ENCODE measurements around the gene TAC3. TPM values are rescaled to one million over a fixed set of nuclear protein-coding genes. Genes with fewer than 3 reads are reported as not detected.

TAC3 gene
- total and polyA plus RNA-seq, 2 donors from 2014 or later = not detected

DNA sequence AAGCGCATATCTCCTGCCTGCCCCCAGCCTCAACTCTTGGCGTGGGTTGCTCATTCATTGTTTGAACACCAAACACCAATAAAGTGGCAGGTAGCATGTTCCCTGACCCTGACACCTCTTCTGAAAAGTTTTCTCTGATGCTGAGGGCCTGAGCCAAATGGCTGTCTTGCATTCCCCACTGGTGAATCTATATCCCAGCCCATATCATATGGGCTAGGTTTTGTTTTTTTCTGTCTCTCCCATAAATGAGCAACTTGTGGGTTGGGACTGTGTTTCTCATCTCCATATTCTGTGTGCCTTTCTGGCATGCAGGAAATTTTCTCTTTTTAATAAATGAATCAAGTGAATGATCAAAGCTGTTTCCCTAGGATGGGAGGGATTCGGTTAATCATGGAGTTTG lies 28.6 kb upstream of the TAC3 start:
- Histone ChIP-seq H3K9me3 (ENCODE audit: control insufficient read depth in 2 of 3, insufficient read depth in 1 of 3, low read length in 3 of 3) (no peaks in the 10 kb centered on the region), H3K36me3 (ENCODE audit: control insufficient read depth in 2 of 3, insufficient read depth in 3 of 3, low read length in 3 of 3) (no peaks in the 10 kb centered on the region), H3K4me3 (ENCODE audit: low read length in 3 of 3) (no peak overlapping the region), H3K4me1 (ENCODE audit: control insufficient read depth in 2 of 3, insufficient read depth in 2 of 3, low read depth in 1 of 3, low read length in 3 of 3) (no peaks in the 10 kb centered on the region), H3K27me3 (ENCODE audit: control insufficient read depth, insufficient read depth, low read length) (no peaks in the 10 kb centered on the region), H3K27ac (ENCODE audit: low read depth in 2 of 2, low read length in 2 of 2) (no peak overlapping the region), H3K9ac (ENCODE audit: low read length in 3 of 3) (no peak overlapping the region)
- DNase-seq (no peak), FAIRE-seq (no peak)
- TF ChIP-seq, protein P1, sequence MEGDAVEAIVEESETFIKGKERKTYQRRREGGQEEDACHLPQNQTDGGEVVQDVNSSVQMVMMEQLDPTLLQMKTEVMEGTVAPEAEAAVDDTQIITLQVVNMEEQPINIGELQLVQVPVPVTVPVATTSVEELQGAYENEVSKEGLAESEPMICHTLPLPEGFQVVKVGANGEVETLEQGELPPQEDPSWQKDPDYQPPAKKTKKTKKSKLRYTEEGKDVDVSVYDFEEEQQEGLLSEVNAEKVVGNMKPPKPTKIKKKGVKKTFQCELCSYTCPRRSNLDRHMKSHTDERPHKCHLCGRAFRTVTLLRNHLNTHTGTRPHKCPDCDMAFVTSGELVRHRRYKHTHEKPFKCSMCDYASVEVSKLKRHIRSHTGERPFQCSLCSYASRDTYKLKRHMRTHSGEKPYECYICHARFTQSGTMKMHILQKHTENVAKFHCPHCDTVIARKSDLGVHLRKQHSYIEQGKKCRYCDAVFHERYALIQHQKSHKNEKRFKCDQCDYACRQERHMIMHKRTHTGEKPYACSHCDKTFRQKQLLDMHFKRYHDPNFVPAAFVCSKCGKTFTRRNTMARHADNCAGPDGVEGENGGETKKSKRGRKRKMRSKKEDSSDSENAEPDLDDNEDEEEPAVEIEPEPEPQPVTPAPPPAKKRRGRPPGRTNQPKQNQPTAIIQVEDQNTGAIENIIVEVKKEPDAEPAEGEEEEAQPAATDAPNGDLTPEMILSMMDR (IDR thresholded peaks at IDR 0.05; ENCODE audit: borderline replicate concordance, extremely low read depth, insufficient read depth) = no peak
- intact Hi-C loops (cut with DNase I) = no loop called here

DNA sequence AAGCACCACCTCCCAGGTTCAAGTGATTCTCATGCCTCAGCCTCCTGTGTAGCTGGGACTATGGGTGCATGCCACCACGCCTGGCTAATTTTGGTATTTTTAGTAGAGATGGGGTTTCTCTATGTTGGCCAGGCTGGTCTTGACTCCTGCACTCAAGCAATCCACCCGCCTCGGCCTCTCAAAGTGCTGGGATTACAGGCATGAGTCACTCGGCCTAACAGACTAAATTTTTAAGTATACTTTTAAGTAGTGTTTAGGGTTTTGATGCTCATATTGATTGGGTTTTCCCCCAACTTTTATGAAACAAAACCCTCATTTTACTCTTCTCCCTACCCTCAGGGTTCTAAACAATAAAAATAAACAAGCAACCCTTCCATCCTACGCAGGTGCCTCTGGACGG lies 28.1 kb upstream of the TAC3 start:
- Histone ChIP-seq H3K4me3 (ENCODE audit: low read length in 3 of 3) (no peak overlapping the region), H3K36me3 (ENCODE audit: control insufficient read depth in 2 of 3, insufficient read depth in 3 of 3, low read length in 3 of 3) (no peaks in the 10 kb centered on the region), H3K9me3 (ENCODE audit: control insufficient read depth in 2 of 3, insufficient read depth in 1 of 3, low read length in 3 of 3) (no peaks in the 10 kb centered on the region), H3K9ac (ENCODE audit: low read length in 3 of 3) (no peak overlapping the region), H3K27ac (ENCODE audit: low read depth in 2 of 2, low read length in 2 of 2) (no peak overlapping the region), H3K4me1 (ENCODE audit: control insufficient read depth in 2 of 3, insufficient read depth in 2 of 3, low read depth in 1 of 3, low read length in 3 of 3) (no peaks in the 10 kb centered on the region), H3K27me3 (ENCODE audit: control insufficient read depth, insufficient read depth, low read length) (no peaks in the 10 kb centered on the region)
- TF ChIP-seq, protein P1 (IDR thresholded peaks at IDR 0.05; ENCODE audit: borderline replicate concordance, extremely low read depth, insufficient read depth) = no peak
- intact Hi-C loops (cut with DNase I) = no loop called here
- FAIRE-seq (no peak), DNase-seq (no peak)

DNA sequence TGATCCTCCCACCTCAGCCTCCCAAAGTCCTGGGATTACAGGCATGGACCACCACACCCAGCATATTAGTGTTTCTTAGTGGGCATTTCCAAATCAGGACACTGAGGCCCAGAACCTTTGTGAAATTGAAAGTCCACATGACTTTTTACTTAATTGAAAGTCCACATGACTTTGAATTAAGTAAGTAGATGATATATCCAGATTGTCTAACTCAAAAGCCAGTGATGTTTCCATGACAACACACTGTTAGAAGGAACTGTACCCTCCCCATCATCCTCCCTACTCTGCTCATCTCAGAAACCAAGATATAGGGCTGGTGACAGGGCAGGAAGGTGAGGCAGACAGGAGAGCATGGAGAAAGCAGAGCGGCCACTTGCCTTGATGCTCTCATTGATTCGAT lies 26.4 kb upstream of the TAC3 start:
- no peak overlapping the region for H3K4me3 ChIP-seq (ENCODE audit: low read length in 3 of 3)
- H3K9ac ChIP-seq (ENCODE audit: low read length in 3 of 3) = no peak overlapping the region
- no peaks in the 10 kb centered on the region for H3K9me3 ChIP-seq (ENCODE audit: control insufficient read depth in 2 of 3, insufficient read depth in 1 of 3, low read length in 3 of 3)
- TF ChIP-seq, protein P1 (IDR thresholded peaks at IDR 0.05; ENCODE audit: borderline replicate concordance, extremely low read depth, insufficient read depth) = no peak
- intact Hi-C loops (cut with DNase I) = no loop called here
- DNase-seq = no peak
- FAIRE-seq = no peak
- H3K36me3 ChIP-seq (ENCODE audit: control insufficient read depth in 2 of 3, insufficient read depth in 3 of 3, low read length in 3 of 3) = no peaks in the 10 kb centered on the region
- H3K27me3 ChIP-seq (ENCODE audit: control insufficient read depth, insufficient read depth, low read length) = no peaks in the 10 kb centered on the region
- no peak overlapping the region for H3K27ac ChIP-seq (ENCODE audit: low read depth in 2 of 2, low read length in 2 of 2)
- H3K4me1 ChIP-seq (ENCODE audit: control insufficient read depth in 2 of 3, insufficient read depth in 2 of 3, low read depth in 1 of 3, low read length in 3 of 3) = no peaks in the 10 kb centered on the region

DNA sequence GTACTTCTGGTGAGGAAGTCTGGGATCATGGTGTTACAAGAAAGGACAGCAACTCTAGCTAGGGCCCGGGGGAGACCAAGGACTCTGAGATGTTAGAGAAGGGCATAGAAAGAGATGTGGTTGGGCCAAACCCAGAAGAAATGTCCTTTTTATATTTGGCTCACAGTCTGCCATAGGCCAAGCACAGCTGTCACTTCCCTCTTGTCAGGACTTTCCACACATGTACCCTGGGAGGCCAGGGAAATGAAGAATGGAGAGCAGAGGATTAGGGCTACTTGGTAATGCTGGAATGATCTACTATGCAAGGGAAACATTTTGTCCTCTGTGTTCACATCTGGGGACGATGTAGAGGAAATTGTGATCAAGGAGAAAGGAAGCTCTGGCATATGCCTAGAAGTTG lies 24.4 kb upstream of the TAC3 start:
- FAIRE-seq (no peak), DNase-seq (no peak)
- no peak overlapping the region for H3K4me3 ChIP-seq (ENCODE audit: low read length in 3 of 3)
- H3K36me3 ChIP-seq (ENCODE audit: control insufficient read depth in 2 of 3, insufficient read depth in 3 of 3, low read length in 3 of 3) = no peaks in the 10 kb centered on the region
- no peak overlapping the region for H3K9ac ChIP-seq (ENCODE audit: low read length in 3 of 3)
- H3K4me1 ChIP-seq (ENCODE audit: control insufficient read depth in 2 of 3, insufficient read depth in 2 of 3, low read depth in 1 of 3, low read length in 3 of 3) = no peaks in the 10 kb centered on the region
- H3K27ac ChIP-seq (ENCODE audit: low read depth in 2 of 2, low read length in 2 of 2) = no peak overlapping the region
- no peaks in the 10 kb centered on the region for H3K27me3 ChIP-seq (ENCODE audit: control insufficient read depth, insufficient read depth, low read length)
- no peaks in the 10 kb centered on the region for H3K9me3 ChIP-seq (ENCODE audit: control insufficient read depth in 2 of 3, insufficient read depth in 1 of 3, low read length in 3 of 3)
- TF ChIP-seq, protein P1 (IDR thresholded peaks at IDR 0.05; ENCODE audit: borderline replicate concordance, extremely low read depth, insufficient read depth) = no peak
- intact Hi-C loops (cut with DNase I) = no loop called here

Data from kidney (tissue), 14 donors.